Panc1 (cell line): Measurements from ENCODE around the gene LCE1B. TPM values are rescaled to one million over a fixed set of nuclear protein-coding genes. Genes with fewer than 3 reads are reported as not detected.

Experiments
- ATAC-seq: fragments of 200-7000 bp; cut with Tn5 transposase; 2 replicates; pipeline ENCODE4 v1.9.1; 2020; ENCODE audit warnings: mild to moderate bottlenecking, moderate library complexity
- BruUV-seq: library from RNA; stranded (reverse); fragments of 400-500 nt; replicated peaks from 2 replicates; lab custom pipeline; 2021; lab: Mats Ljungman, UMichigan
- CTCF ChIA-PET: fragments of 300-600 bp; sonication (Branson Sonifier 250); formaldehyde crosslinking; loops from one replicate; lab custom pipeline; 2022; ENCODE audit warnings: antibody characterized with exemption; lab: Charles Lee
- POLR2A ChIA-PET: fragments of 300-600 bp; sonication (Branson Sonifier 250); formaldehyde crosslinking; loops from one replicate; lab custom pipeline; 2022; ENCODE audit warnings: antibody characterized with exemption; lab: Charles Lee
- DNase-seq: peaks from one replicate; pipeline ENCODE4 v3.0.0-alpha.2; 2010; ENCODE audit warnings: low read depth, low spot score
- H3K27ac ChIP-seq: 2 replicates; pipeline ENCODE4 v1.5.1; 2011; ENCODE audit warnings: mild to moderate bottlenecking, low read length, inconsistent platforms
- H3K27me3 ChIP-seq: fragments of 200-500 bp; sonication (Bioruptor generic); 2 replicates; pipeline ENCODE4 v1.6.0; 2014; ENCODE audit warnings: low read length, inconsistent platforms; ENCODE audit not compliant: control insufficient read depth, insufficient read depth
- H3K36me3 ChIP-seq: fragments of 200-500 bp; sonication (Bioruptor generic); 2 replicates; pipeline ENCODE4 v1.5.1; 2014; ENCODE audit warnings: inconsistent platforms, mild to moderate bottlenecking, low read length, moderate library complexity; ENCODE audit not compliant: control insufficient read depth, insufficient read depth
- H3K4me1 ChIP-seq: 2 replicates; pipeline ENCODE4 v1.5.1; 2011; ENCODE audit warnings: inconsistent platforms, mild to moderate bottlenecking, low read length, moderate library complexity; ENCODE audit not compliant: control insufficient read depth, insufficient read depth
- H3K4me3 ChIP-seq, 2 experiments: 2 replicates each; pipeline ENCODE4 v1.5.1; 2011 to 2012; ENCODE audit warnings: low read depth in 2 of 2, low read length in 2 of 2, mild to moderate bottlenecking in 2 of 2, inconsistent platforms in 1 of 2, moderate library complexity in 1 of 2
- H3K9me3 ChIP-seq: fragments of 200-500 bp; sonication (Bioruptor generic); 2 replicates; pipeline ENCODE4 v1.5.1; 2014; ENCODE audit warnings: low read depth, mild to moderate bottlenecking, inconsistent platforms, low read length, moderate library complexity; ENCODE audit not compliant: control insufficient read depth, insufficient read depth
- POLR2AphosphoS5 ChIP-seq: IDR thresholded peaks from 2 replicates; pipeline ENCODE4 v1.6.1; 2012; ENCODE audit warnings: mild to moderate bottlenecking, low read depth, low read length, moderate library complexity
- REST ChIP-seq, 2 experiments: IDR thresholded peaks; 2 replicates each; pipeline ENCODE4 v1.6.1; 2011 to 2012; ENCODE audit warnings: low read depth in 2 of 2, control low read depth in 1 of 2, low read length in 1 of 2, mild to moderate bottlenecking in 1 of 2, moderate library complexity in 1 of 2; ENCODE audit not compliant: insufficient read depth in 1 of 2
- SIN3A ChIP-seq: IDR thresholded peaks from 2 replicates; pipeline ENCODE4 v1.6.1; 2012; ENCODE audit warnings: low read depth, mild to moderate bottlenecking, low read length, moderate library complexity, borderline replicate concordance; ENCODE audit not compliant: insufficient read depth
- TCF7L2 ChIP-seq: IDR thresholded peaks from 2 replicates; pipeline ENCODE4 v1.6.1; 2011; ENCODE audit warnings: mild to moderate bottlenecking, low read depth, low read length, inconsistent platforms
- in situ Hi-C: cut with HindIII; loops from 2 replicates; pipeline ENCODE4 v1.10.0; 2016; ENCODE audit warnings: low sequenced_read_pairs, low pct_unique_long_range_greater_than_20kb
- intact Hi-C: fragments of 100-400 bp; cut with micrococcal nuclease; formaldehyde crosslinking; loops from one replicate; pipeline ENCODE4 v1.10.0; 2022; ENCODE audit not compliant: unreplicated experiment
- total RNA-seq: library from RNA; stranded (reverse); gene quantifications from one replicate; pipeline ENCODE4 v1.2.1, GENCODE V29; 2021; ENCODE audit not compliant: unreplicated experiment
- TF ChIP-seq, protein P1 (sequence below): fragments of 450-650 bp; IDR thresholded peaks from 2 replicates; pipeline ENCODE4 v1.5.1; 2017; ENCODE audit warnings: mild to moderate bottlenecking

Gene LCE1B
- total RNA-seq, 1 experiment from 2014 or later = not detected

DNA sequence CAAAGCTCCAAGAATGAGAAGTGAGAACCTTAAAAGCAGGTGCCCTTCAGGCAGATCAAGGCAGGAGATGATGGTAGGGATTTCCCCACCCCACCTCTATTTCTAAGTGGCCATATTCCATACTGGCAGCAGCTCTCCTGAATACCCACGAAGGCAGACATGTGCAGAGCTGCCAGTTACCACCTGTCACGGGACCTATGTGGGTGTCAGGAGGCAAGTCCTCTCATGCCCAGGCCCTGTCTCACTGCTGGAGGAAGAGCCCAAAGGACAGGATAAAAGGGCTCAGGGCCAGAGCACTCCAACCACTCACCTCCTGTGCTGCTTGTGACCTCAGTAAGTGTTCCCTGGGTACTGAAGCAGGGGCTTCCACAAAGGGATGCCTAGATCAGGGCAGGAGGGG is 721 bp upstream of the LCE1B start:
- ATAC-seq (no peak), DNase-seq (no peak)
- POLR2A ChIA-PET = no interaction called here
- BruUV-seq = no TSS peak
- Histone ChIP-seq H3K4me3 (no peak overlapping the region), H3K4me1 (no peaks in the 10 kb centered on the region), H3K27ac (no peak overlapping the region), H3K27me3 (peaks cover 7% of the 10 kb centered on the region; the same call in 1 of the 2 replicates), H3K9me3 (no peaks in the 10 kb centered on the region), H3K36me3 (no peaks in the 10 kb centered on the region)
- CTCF ChIA-PET = no interaction called here
- intact Hi-C loops (no loop called here), in situ Hi-C loops (no loop called here)
- TF ChIP-seq TCF7L2 (no peak), SIN3A (no peak), POLR2AphosphoS5 (no peak), REST (IDR thresholded peaks at IDR 0.05; ENCODE audit: insufficient read depth in 1 of 2, low read depth in 2 of 2, low read length in 1 of 2) (no peak)
- TF ChIP-seq, protein P1, sequence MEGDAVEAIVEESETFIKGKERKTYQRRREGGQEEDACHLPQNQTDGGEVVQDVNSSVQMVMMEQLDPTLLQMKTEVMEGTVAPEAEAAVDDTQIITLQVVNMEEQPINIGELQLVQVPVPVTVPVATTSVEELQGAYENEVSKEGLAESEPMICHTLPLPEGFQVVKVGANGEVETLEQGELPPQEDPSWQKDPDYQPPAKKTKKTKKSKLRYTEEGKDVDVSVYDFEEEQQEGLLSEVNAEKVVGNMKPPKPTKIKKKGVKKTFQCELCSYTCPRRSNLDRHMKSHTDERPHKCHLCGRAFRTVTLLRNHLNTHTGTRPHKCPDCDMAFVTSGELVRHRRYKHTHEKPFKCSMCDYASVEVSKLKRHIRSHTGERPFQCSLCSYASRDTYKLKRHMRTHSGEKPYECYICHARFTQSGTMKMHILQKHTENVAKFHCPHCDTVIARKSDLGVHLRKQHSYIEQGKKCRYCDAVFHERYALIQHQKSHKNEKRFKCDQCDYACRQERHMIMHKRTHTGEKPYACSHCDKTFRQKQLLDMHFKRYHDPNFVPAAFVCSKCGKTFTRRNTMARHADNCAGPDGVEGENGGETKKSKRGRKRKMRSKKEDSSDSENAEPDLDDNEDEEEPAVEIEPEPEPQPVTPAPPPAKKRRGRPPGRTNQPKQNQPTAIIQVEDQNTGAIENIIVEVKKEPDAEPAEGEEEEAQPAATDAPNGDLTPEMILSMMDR = no peak

- TF ChIP-seq, protein P1 = no peak
- TF ChIP-seq SIN3A (no peak), TCF7L2 (no peak), POLR2AphosphoS5 (no peak), REST (IDR thresholded peaks at IDR 0.05; ENCODE audit: insufficient read depth in 1 of 2, low read depth in 2 of 2, low read length in 1 of 2) (no peak)
- in situ Hi-C loops = no loop called here
- DNase-seq = no peak
Observed at GRCh38 chr1:152817309-152817708, 5.5 kb downstream of the LCE1B start.

More at GRCh38 chr1:152817309-152817708, 5.5 kb downstream of the LCE1B start:
- Histone ChIP-seq H3K9me3 (no peaks in the 10 kb centered on the region), H3K4me1 (no peaks in the 10 kb centered on the region), H3K27me3 (no peaks in the 10 kb centered on the region; the same call in 1 of the 2 replicates), H3K27ac (no peak overlapping the region), H3K4me3 (no peak overlapping the region), H3K36me3 (no peaks in the 10 kb centered on the region)
- ChIA-PET POLR2A (no interaction called here), CTCF (no interaction called here)
- intact Hi-C loops = no loop called here
- no peak for ATAC-seq
- BruUV-seq = no TSS peak
